MM.1S (cell line): ENCODE results near the gene ACACB.

Experiments used
- DNase-seq: peaks from one replicate; pipeline ENCODE4 v3.0.0-alpha.2; 2015
- H2AFZ ChIP-seq: fragments of 300-600 bp; sonication (generic); 2 replicates; pipeline ENCODE4 v1.6.0; 2016; ENCODE audit warnings: antibody characterized with exemption, low read length
- H3F3A ChIP-seq: fragments of 300-600 bp; sonication (generic); 2 replicates; pipeline ENCODE4 v1.6.1; 2016; ENCODE audit warnings: mild to moderate bottlenecking, antibody characterized with exemption, low read length, moderate library complexity, mixed read lengths; ENCODE audit not compliant: insufficient read depth
- H3K27ac ChIP-seq: fragments of 300-600 bp; sonication (generic); 2 replicates; pipeline ENCODE4 v1.5.1; 2016; ENCODE audit warnings: mild to moderate bottlenecking, low read length
- H3K27me3 ChIP-seq: fragments of 300-600 bp; sonication (generic); replicated peaks from 2 replicates; pipeline ENCODE4 v1.6.0; 2016; ENCODE audit warnings: low read length; ENCODE audit not compliant: insufficient read depth
- H3K36me3 ChIP-seq: fragments of 300-600 bp; sonication (generic); replicated peaks from 2 replicates; pipeline ENCODE4 v1.6.1; 2016; ENCODE audit warnings: mild to moderate bottlenecking, low read length, mixed read lengths; ENCODE audit not compliant: insufficient read depth
- H3K4me1 ChIP-seq: fragments of 300-600 bp; sonication (generic); 2 replicates; pipeline ENCODE4 v1.6.1; 2016; ENCODE audit warnings: low read length, mixed read lengths
- H3K4me2 ChIP-seq: fragments of 300-600 bp; sonication (generic); 2 replicates; pipeline ENCODE4 v1.6.0; 2016; ENCODE audit warnings: low read depth, low read length
- H3K4me3 ChIP-seq: fragments of 300-600 bp; sonication (generic); 2 replicates; pipeline ENCODE4 v1.5.1; 2016; ENCODE audit warnings: low read length, mixed read lengths
- H3K79me2 ChIP-seq: fragments of 300-600 bp; sonication (generic); 2 replicates; pipeline ENCODE4 v1.6.1; 2016; ENCODE audit warnings: mixed run types, low read length, mixed read lengths
- H3K9ac ChIP-seq: fragments of 300-600 bp; sonication (generic); 2 replicates; pipeline ENCODE4 v1.6.1; 2016; ENCODE audit warnings: low read length, mixed read lengths
- H3K9me2 ChIP-seq: fragments of 300-600 bp; sonication (generic); replicated peaks from 2 replicates; pipeline ENCODE4 v1.6.1; 2016; ENCODE audit warnings: mild to moderate bottlenecking, low read length, mixed read lengths; ENCODE audit not compliant: insufficient read depth
- H3K9me3 ChIP-seq: fragments of 300-600 bp; sonication (generic); replicated peaks from 2 replicates; pipeline ENCODE4 v1.6.1; 2016; ENCODE audit warnings: mild to moderate bottlenecking, low read length, mixed read lengths; ENCODE audit not compliant: insufficient read depth
- H4K20me1 ChIP-seq: fragments of 300-600 bp; sonication (generic); 2 replicates; pipeline ENCODE4 v1.6.1; 2016; ENCODE audit warnings: mild to moderate bottlenecking, low read length, moderate library complexity, mixed read lengths; ENCODE audit not compliant: insufficient read depth
- EZH2 ChIP-seq: fragments of 300-600 bp; sonication (generic); optimal IDR thresholded peaks from 2 replicates; pipeline ENCODE3; 2017; ENCODE audit warnings: low read depth, mild to moderate bottlenecking, antibody characterized with exemption, low read length, mixed read lengths
- EZH2phosphoT487 ChIP-seq: fragments of 300-600 bp; sonication (generic); IDR thresholded peaks from 2 replicates; pipeline ENCODE4 v1.6.1; 2018; ENCODE audit warnings: antibody characterized with exemption, low read length
- TF ChIP-seq, protein P1 (sequence below): fragments of 300-600 bp; sonication (generic); IDR thresholded peaks from 2 replicates; pipeline ENCODE4 v1.5.1; 2016; ENCODE audit warnings: antibody characterized with exemption, low read length, mixed read lengths

ACACB gene

DNA sequence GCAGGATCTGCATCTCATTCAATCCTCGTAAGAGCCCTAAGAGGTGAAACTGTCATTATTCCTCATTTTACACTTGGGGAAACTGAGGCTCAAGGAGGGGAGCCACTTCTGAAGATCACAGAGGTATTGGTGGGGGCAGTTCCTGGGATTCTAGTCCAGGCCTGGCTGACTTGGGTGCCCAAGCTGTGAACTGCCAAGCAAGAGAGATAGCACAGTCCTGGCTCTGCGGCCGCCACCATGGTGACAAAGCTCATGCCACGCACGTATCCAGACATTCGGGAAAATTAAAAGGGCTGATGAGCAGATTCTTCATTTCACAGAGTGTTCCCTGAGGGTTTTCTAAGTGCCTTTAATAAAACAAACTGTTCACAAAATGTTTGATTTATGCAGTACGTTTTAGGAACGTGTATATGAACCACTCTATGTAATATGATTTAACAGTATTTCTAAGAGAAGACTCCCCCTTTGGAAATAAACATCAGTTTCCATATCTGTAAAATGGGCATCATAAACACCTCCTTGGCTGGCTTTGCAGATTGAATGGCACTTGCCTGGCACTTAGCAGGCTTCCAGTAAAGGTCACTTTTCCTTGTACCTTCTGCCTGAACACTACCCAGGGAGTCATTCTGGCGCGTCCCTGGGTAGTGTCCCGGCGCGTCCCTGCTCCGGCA, 84.6 kb downstream of the ACACB start:
- Histone ChIP-seq H3F3A (no peaks in the 10 kb centered on the region), H2AFZ (no peak overlapping the region), H3K4me2 (no peak overlapping the region), H4K20me1 (no peaks in the 10 kb centered on the region), H3K27ac (no peak overlapping the region), H3K36me3 (no peaks in the 10 kb centered on the region), H3K79me2 (no peaks in the 10 kb centered on the region), H3K9ac (no peak overlapping the region), H3K4me1 (no peaks in the 10 kb centered on the region), H3K4me3 (no peak overlapping the region), H3K9me2 (no peaks in the 10 kb centered on the region), H3K27me3 (no peaks in the 10 kb centered on the region), H3K9me3 (no peaks in the 10 kb centered on the region)
- no peak for DNase-seq
- TF ChIP-seq, protein P1, sequence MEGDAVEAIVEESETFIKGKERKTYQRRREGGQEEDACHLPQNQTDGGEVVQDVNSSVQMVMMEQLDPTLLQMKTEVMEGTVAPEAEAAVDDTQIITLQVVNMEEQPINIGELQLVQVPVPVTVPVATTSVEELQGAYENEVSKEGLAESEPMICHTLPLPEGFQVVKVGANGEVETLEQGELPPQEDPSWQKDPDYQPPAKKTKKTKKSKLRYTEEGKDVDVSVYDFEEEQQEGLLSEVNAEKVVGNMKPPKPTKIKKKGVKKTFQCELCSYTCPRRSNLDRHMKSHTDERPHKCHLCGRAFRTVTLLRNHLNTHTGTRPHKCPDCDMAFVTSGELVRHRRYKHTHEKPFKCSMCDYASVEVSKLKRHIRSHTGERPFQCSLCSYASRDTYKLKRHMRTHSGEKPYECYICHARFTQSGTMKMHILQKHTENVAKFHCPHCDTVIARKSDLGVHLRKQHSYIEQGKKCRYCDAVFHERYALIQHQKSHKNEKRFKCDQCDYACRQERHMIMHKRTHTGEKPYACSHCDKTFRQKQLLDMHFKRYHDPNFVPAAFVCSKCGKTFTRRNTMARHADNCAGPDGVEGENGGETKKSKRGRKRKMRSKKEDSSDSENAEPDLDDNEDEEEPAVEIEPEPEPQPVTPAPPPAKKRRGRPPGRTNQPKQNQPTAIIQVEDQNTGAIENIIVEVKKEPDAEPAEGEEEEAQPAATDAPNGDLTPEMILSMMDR: no peak
- TF ChIP-seq EZH2 (no peak), EZH2phosphoT487 (no peak)

DNA sequence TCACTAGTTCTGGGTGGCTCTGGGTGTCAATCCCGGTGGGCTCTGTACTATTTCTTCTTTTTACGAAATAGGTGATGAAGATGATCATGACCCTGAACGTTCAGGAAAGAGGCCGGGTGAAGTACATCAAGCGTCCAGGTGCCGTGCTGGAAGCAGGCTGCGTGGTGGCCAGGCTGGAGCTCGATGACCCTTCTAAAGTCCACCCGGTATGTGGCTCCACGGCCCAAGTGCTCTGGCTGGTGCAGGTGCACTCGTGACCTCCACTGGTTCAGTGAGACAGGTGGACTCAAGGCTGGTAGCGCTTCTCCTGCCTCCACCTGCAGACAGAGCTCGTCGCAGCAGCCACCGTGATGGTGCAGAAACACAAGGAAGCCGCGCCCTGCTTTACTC, 85.1 kb downstream of the ACACB start:
- no peak for DNase-seq
- no peaks in the 10 kb centered on the region for H3F3A ChIP-seq
- H3K9me2 ChIP-seq: no peaks in the 10 kb centered on the region
- H3K27ac ChIP-seq: no peak overlapping the region
- H3K27me3 ChIP-seq: no peaks in the 10 kb centered on the region
- no peak for TF ChIP-seq EZH2phosphoT487
- TF ChIP-seq EZH2: no peak
- TF ChIP-seq, protein P1: no peak
- no peaks in the 10 kb centered on the region for H3K9me3 ChIP-seq
- no peak overlapping the region for H2AFZ ChIP-seq
- H3K4me2 ChIP-seq: no peak overlapping the region
- H3K4me1 ChIP-seq: no peaks in the 10 kb centered on the region
- no peaks in the 10 kb centered on the region for H4K20me1 ChIP-seq
- H3K4me3 ChIP-seq: no peak overlapping the region
- H3K79me2 ChIP-seq: no peaks in the 10 kb centered on the region
- no peak overlapping the region for H3K9ac ChIP-seq
- 0 out of 2 replicates have a peak, but pooled peaks cover under 1% of the 10 kb centered on the region for H3K36me3 ChIP-seq

DNA sequence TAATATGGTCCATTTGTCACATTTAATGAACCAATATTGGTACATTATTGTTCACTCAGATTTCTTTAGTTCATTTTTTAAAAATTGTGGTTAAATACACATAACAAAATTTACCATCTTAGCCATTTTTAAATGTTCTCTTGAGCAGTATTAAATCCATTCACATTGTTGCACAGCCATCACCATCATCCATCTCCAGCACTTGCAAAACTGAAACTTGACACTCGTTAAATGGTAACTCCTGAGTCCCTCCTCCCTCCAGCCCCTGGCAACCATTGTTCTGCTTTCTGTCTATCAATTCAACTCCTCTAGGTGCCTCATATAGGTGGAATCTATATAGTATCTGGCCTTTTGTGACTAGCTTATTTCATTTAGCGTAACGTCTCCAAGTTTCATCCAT, 86.4 kb downstream of the ACACB start:
- no peaks in the 10 kb centered on the region for H3K79me2 ChIP-seq
- no peaks in the 10 kb centered on the region for H3F3A ChIP-seq
- DNase-seq: no peak
- no peak overlapping the region for H3K4me3 ChIP-seq
- H3K27me3 ChIP-seq: no peaks in the 10 kb centered on the region
- H3K4me2 ChIP-seq: no peak overlapping the region
- no peaks in the 10 kb centered on the region for H3K9me2 ChIP-seq
- no peaks in the 10 kb centered on the region for H4K20me1 ChIP-seq
- 0 out of 2 replicates have a peak, but pooled peaks cover 2% of the 10 kb centered on the region for H3K36me3 ChIP-seq
- no peak overlapping the region for H3K27ac ChIP-seq
- H2AFZ ChIP-seq: no peak overlapping the region
- no peak for TF ChIP-seq EZH2phosphoT487
- no peak overlapping the region for H3K9ac ChIP-seq
- H3K9me3 ChIP-seq: no peaks in the 10 kb centered on the region
- no peaks in the 10 kb centered on the region for H3K4me1 ChIP-seq

GRCh38 chr12:109203480-109203879, 87.1 kb downstream of the ACACB start:
- no peak for TF ChIP-seq EZH2
- TF ChIP-seq, protein P1: no peak
- no peak for TF ChIP-seq EZH2phosphoT487
- Histone ChIP-seq H4K20me1 (no peaks in the 10 kb centered on the region), H3F3A (no peaks in the 10 kb centered on the region), H3K9ac (no peak overlapping the region), H2AFZ (no peak overlapping the region), H3K9me2 (no peaks in the 10 kb centered on the region), H3K4me3 (no peak overlapping the region), H3K36me3 (0 out of 2 replicates have a peak, but pooled peaks cover 2% of the 10 kb centered on the region), H3K9me3 (no peaks in the 10 kb centered on the region), H3K27me3 (no peaks in the 10 kb centered on the region), H3K4me2 (no peak overlapping the region), H3K79me2 (no peaks in the 10 kb centered on the region), H3K4me1 (no peaks in the 10 kb centered on the region), H3K27ac (no peak overlapping the region)
- DNase-seq: no peak
